Ishikawa (cell line): ENCODE results near the gene FAM83F.

Source experiments
- CEBPB ChIP-seq: IDR thresholded peaks from 2 replicates; pipeline ENCODE4 v1.6.1; 2012
- CREB1 ChIP-seq: IDR thresholded peaks from 2 replicates; pipeline ENCODE4 v1.6.1; 2012; ENCODE audit warnings: low read depth
- EGR1 ChIP-seq: IDR thresholded peaks from 2 replicates; pipeline ENCODE4 v1.6.1; 2012
- EP300 ChIP-seq: IDR thresholded peaks from 2 replicates; pipeline ENCODE4 v1.6.1; 2012; ENCODE audit warnings: borderline replicate concordance
- FOXM1 ChIP-seq: IDR thresholded peaks from 2 replicates; pipeline ENCODE4 v1.6.1; 2012; ENCODE audit warnings: low read depth, borderline replicate concordance
- NFIC ChIP-seq: IDR thresholded peaks from 2 replicates; pipeline ENCODE4 v1.6.1; 2012
- RAD21 ChIP-seq: IDR thresholded peaks from 2 replicates; pipeline ENCODE4 v1.6.1; 2012; ENCODE audit warnings: low read depth
- TAF1 ChIP-seq: IDR thresholded peaks from 2 replicates; pipeline ENCODE4 v1.6.1; 2012; ENCODE audit warnings: low read depth, mild to moderate bottlenecking
- TCF12 ChIP-seq: IDR thresholded peaks from 2 replicates; pipeline ENCODE4 v1.6.1; 2012; ENCODE audit warnings: low read depth
- TEAD4 ChIP-seq: IDR thresholded peaks from 2 replicates; pipeline ENCODE4 v1.6.1; 2012
- YY1 ChIP-seq: IDR thresholded peaks from 2 replicates; pipeline ENCODE4 v1.6.1; 2012; ENCODE audit warnings: low read depth
- ZBTB7A ChIP-seq: IDR thresholded peaks from 2 replicates; pipeline ENCODE4 v1.6.1; 2012; ENCODE audit warnings: low read depth
- TF ChIP-seq, protein P1 (sequence below): IDR thresholded peaks from 2 replicates; pipeline ENCODE4 v1.6.1; 2012
- TF ChIP-seq, protein P2 (sequence below): IDR thresholded peaks from 2 replicates; pipeline ENCODE4 v1.6.1; 2012; ENCODE audit warnings: low read depth, mild to moderate bottlenecking
- TF ChIP-seq, protein P3 (sequence below): IDR thresholded peaks from 2 replicates; pipeline ENCODE4 v1.6.1; 2012

Gene FAM83F

DNA sequence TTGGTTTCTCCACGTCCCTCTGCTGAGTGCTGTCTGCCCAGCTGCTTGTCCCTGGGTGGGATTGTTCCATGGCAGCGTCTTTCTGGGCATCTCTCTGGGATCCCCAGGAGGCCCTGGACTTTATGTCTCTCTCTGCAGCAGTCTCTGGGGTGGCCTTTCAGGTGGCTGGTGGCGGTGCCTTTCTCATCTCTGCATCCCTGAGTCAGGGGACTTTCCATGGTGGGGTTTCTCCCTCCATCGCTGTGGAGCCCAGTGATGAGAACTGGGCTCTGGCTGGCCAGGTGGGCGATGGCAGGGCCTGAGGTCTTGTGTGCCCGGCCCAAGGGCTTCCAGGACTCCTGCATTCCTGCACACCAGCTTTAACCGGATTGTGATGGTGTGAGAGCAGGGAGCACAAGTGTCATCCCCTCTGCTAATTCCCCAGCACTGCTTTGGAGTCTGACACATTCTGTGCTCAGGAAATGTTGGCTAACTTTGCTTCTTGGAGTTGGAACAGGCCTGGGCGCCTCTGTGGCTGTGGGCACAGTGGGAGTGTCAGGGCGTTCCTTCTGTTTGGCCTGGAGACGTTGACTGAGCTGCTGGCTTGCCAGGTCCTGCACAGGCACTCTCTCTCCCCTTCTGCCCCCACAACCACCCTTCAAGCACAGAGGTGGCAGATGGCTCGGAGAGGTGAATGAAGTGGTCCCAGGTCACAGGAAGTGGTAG, 27.9 kb downstream of the FAM83F start:
- no peak for TF ChIP-seq YY1
- TF ChIP-seq, protein P1, sequence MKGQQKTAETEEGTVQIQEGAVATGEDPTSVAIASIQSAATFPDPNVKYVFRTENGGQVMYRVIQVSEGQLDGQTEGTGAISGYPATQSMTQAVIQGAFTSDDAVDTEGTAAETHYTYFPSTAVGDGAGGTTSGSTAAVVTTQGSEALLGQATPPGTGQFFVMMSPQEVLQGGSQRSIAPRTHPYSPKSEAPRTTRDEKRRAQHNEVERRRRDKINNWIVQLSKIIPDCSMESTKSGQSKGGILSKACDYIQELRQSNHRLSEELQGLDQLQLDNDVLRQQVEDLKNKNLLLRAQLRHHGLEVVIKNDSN: no peak

DNA sequence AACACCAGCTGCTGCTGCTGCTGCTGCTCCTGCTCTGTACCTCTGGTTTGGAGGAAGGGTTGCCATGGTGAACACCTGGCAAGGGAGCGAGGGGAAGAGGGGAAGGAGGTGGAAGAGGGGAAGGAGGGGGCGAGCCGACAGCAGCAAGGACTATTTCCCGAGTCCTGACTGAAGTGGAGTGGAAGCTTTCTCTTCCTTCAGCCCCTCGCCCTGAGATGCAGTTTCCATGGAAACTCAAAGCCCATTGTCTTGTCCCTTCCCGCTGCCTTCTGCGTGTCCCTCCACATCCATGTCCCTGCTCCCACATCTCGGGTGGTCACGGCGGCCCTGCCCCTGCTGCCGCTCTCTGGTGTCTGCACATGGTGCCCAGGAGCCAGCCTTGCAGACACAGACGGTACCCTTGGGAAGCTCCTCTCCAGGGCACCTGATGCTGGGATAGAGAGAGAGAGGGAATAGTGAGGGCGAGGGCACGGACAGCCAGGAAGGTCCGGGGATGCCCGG, 28.6 kb downstream of the FAM83F start:
- TF ChIP-seq YY1: no peak
- no peak for TF ChIP-seq EGR1
- no peak for TF ChIP-seq ZBTB7A

DNA sequence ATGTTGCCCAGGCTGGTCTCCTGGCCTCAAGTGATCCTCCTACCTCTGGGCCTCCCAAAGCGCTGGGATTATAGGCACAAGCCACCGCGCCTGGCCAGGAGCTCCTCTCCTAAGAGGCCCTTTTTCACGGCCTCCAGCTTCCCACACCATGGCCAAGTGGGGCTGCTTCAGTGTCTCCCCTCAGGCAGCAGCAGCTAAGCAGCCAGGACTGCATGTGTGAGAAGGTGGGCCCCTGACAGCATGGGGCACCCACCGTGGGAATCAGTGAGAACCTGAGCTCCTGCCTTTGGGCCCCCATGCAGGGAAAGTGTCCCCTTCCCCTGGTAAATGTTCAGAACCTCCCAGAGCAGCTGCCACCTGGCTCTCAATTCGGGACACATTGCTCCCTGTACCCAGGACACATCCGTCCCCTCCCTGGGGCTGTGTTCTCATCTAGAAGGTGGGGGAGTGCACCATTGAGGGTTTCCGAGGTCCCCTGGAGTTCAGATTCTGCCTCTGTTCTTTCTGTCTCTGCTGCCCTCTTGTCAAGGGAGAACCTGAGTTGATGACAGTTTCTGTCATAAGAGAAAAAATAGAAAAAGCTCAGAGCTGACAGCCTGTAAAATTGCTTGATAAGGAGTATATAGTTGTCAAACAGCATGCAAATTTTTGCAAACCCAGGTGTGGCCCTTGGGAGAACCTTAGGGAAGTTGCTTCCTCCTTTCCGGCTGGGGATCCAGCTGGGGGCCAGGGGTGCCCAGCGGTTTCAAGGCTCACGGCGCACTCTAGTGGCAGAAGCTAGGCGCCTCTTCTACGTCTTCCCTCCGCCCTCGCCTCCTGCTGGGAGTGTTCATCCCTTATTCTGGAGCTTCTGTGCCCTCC, 29.7 kb downstream of the FAM83F start:
- TF ChIP-seq TCF12: no peak
- TF ChIP-seq, protein P2, sequence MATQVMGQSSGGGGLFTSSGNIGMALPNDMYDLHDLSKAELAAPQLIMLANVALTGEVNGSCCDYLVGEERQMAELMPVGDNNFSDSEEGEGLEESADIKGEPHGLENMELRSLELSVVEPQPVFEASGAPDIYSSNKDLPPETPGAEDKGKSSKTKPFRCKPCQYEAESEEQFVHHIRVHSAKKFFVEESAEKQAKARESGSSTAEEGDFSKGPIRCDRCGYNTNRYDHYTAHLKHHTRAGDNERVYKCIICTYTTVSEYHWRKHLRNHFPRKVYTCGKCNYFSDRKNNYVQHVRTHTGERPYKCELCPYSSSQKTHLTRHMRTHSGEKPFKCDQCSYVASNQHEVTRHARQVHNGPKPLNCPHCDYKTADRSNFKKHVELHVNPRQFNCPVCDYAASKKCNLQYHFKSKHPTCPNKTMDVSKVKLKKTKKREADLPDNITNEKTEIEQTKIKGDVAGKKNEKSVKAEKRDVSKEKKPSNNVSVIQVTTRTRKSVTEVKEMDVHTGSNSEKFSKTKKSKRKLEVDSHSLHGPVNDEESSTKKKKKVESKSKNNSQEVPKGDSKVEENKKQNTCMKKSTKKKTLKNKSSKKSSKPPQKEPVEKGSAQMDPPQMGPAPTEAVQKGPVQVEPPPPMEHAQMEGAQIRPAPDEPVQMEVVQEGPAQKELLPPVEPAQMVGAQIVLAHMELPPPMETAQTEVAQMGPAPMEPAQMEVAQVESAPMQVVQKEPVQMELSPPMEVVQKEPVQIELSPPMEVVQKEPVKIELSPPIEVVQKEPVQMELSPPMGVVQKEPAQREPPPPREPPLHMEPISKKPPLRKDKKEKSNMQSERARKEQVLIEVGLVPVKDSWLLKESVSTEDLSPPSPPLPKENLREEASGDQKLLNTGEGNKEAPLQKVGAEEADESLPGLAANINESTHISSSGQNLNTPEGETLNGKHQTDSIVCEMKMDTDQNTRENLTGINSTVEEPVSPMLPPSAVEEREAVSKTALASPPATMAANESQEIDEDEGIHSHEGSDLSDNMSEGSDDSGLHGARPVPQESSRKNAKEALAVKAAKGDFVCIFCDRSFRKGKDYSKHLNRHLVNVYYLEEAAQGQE: no peak
- no peak for TF ChIP-seq CREB1
- peak; percentile 96 for TF ChIP-seq RAD21
- no peak for TF ChIP-seq TAF1

DNA sequence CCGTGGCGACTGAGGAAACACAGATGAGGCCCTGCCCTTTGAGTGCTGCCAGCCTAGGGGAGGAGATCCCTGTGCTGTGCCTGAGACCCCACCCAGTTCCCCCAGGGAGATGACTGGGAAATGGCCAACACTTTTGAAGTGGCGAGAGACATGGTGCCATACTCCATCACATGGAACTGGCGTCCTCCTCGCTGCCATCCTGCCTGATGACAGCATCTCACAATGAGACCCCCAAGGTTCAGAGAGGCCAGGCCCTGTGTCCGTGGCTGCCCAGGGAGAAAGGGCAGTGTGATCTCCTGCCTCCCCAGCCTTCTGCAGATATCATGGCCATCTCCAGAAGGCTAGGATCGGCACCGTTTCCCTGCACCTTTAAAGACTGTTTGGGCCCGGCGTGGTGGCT, 31.1 kb downstream of the FAM83F start:
- TF ChIP-seq EGR1 (no peak), NFIC (no peak), CEBPB (no peak)
- TF ChIP-seq, protein P2: no peak

DNA sequence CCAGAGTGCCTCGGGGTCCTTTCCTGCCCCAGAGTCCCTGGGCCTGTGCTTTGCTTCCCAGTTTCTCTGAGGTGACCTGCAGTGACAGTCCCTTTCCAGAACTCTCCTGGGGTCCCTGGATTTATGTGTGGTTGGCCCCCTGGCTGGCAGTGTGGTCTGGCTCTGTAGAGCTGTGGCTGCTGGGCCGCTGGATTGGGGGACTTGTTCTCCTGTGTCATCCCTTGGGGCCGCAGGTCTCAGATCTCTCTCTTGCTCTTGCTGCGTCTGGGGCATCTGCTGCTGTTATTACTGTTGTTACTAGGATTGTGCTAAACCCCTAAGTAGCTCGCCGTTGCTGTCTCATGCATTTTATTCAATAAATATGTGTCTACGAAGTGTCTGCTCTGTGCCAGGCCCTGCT, 31.9 kb downstream of the FAM83F start:
- TF ChIP-seq TAF1 (no peak), CEBPB (no peak), YY1 (no peak), RAD21 (no peak), CREB1 (no peak), EGR1 (no peak), NFIC (no peak), TEAD4 (no peak), EP300 (no peak), FOXM1 (no peak), TCF12 (no peak)
- TF ChIP-seq, protein P1: no peak
- TF ChIP-seq, protein P3, sequence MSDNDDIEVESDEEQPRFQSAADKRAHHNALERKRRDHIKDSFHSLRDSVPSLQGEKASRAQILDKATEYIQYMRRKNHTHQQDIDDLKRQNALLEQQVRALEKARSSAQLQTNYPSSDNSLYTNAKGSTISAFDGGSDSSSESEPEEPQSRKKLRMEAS: no peak
- TF ChIP-seq, protein P2: no peak
